Neural cell (in vitro differentiated cells): ENCODE results near the gene DYNLT2. TPM values are rescaled to one million over a fixed set of nuclear protein-coding genes. Genes with fewer than 3 reads are reported as not detected.

Experiments
- H2AFZ ChIP-seq: fragments of 200-600, 300-800 bp; sonication (generic), shearing (Covaris generic); 2 replicates; pipeline ENCODE4 v1.6.0; 2014; ENCODE audit warnings: low read depth, mild to moderate bottlenecking, antibody characterized with exemption, low read length, moderate library complexity
- H3F3A ChIP-seq: fragments of 200-600 bp; shearing (Covaris generic); 2 replicates; pipeline ENCODE4 v1.6.1; 2016; ENCODE audit warnings: mild to moderate bottlenecking, moderate library complexity, mixed read lengths, antibody characterized with exemption, low read length; ENCODE audit not compliant: insufficient read depth, poor library complexity, severe bottlenecking
- H3K27ac ChIP-seq: fragments of 200-600, 300-800 bp; sonication (generic), shearing (Covaris generic); 2 replicates; pipeline ENCODE4 v1.5.1; 2014; ENCODE audit warnings: mild to moderate bottlenecking, low read length, moderate library complexity
- H3K27me3 ChIP-seq: fragments of 300-800, 200-600 bp; sonication (generic), shearing (Covaris generic); 2 replicates; pipeline ENCODE4 v1.6.0; 2014; ENCODE audit warnings: mild to moderate bottlenecking, low read depth, low read length, moderate library complexity; ENCODE audit not compliant: insufficient read depth
- H3K36me3 ChIP-seq: fragments of 300-800, 200-600 bp; sonication (generic), shearing (Covaris generic); 2 replicates; pipeline ENCODE4 v1.5.1; 2014; ENCODE audit warnings: mild to moderate bottlenecking, antibody characterized with exemption, low read length, moderate library complexity; ENCODE audit not compliant: insufficient read depth
- H3K4me2 ChIP-seq: fragments of 300-800, 200-600 bp; sonication (generic), shearing (Covaris generic); 2 replicates; pipeline ENCODE4 v1.6.0; 2014; ENCODE audit warnings: mild to moderate bottlenecking, low read length
- H3K4me3 ChIP-seq: fragments of 300-800, 200-600 bp; sonication (generic), shearing (Covaris generic); 2 replicates; pipeline ENCODE4 v1.5.1; 2014; ENCODE audit warnings: mild to moderate bottlenecking, low read length, moderate library complexity
- H3K79me2 ChIP-seq: fragments of 200-600 bp; shearing (Covaris generic); replicated peaks from 2 replicates; pipeline ENCODE4 v1.6.0; 2014; ENCODE audit warnings: mild to moderate bottlenecking, low read length, moderate library complexity; ENCODE audit not compliant: insufficient read depth
- H3K9ac ChIP-seq: fragments of 300-800, 200-600 bp; sonication (generic), shearing (Covaris generic); 2 replicates; pipeline ENCODE4 v1.6.1; 2016; ENCODE audit warnings: mild to moderate bottlenecking, low read length, mixed read lengths
- H3K9me2 ChIP-seq: fragments of 200-600 bp; shearing (Covaris generic); 2 replicates; pipeline ENCODE4 v1.6.1; 2016; ENCODE audit warnings: mild to moderate bottlenecking, low read length, mixed read lengths; ENCODE audit not compliant: insufficient read depth
- H3K9me3 ChIP-seq: fragments of 200-600, 300-800 bp; sonication (generic), shearing (Covaris generic); 2 replicates; pipeline ENCODE4 v1.6.1; 2016; ENCODE audit warnings: mild to moderate bottlenecking, mixed run types, low read length, moderate library complexity, mixed read lengths
- H4K20me1 ChIP-seq: fragments of 200-600 bp; shearing (Covaris generic); 2 replicates; pipeline ENCODE4 v1.6.1; 2016; ENCODE audit warnings: mild to moderate bottlenecking, mixed run types; ENCODE audit not compliant: insufficient read depth
- CTCF ChIP-seq: fragments of 450-650 bp; IDR thresholded peaks from 2 replicates; pipeline ENCODE4 v1.5.1; 2014; ENCODE audit warnings: antibody characterized with exemption, mild to moderate bottlenecking, moderate library complexity; ENCODE audit not compliant: poor library complexity, severe bottlenecking
- EP300 ChIP-seq: fragments of 450-650 bp; conservative IDR thresholded peaks from 2 replicates; pipeline ENCODE4 v1.6.1; 2014; ENCODE audit warnings: antibody characterized with exemption, mild to moderate bottlenecking, moderate library complexity; ENCODE audit not compliant: poor library complexity, severe bottlenecking
- EZH2 ChIP-seq: fragments of 200-600, 300-800 bp; shearing (Covaris generic), sonication (generic); IDR thresholded peaks from 2 replicates; pipeline ENCODE4 v1.6.1; 2014; ENCODE audit warnings: antibody characterized with exemption, low read length, borderline replicate concordance, mild to moderate bottlenecking; ENCODE audit not compliant: insufficient read depth, poor library complexity, severe bottlenecking
- MXI1 ChIP-seq: fragments of 450-650 bp; conservative IDR thresholded peaks from 2 replicates; pipeline ENCODE4 v1.6.1; 2014; ENCODE audit warnings: antibody characterized with exemption, mild to moderate bottlenecking; ENCODE audit not compliant: poor library complexity, severe bottlenecking
- POLR2AphosphoS5 ChIP-seq: IDR thresholded peaks from 2 replicates; pipeline ENCODE4 v1.6.1; 2012
- RAD21 ChIP-seq: fragments of 450-650 bp; conservative IDR thresholded peaks from 2 replicates; pipeline ENCODE4 v1.6.1; 2014; ENCODE audit warnings: antibody characterized with exemption, mild to moderate bottlenecking, moderate library complexity
- REST ChIP-seq: IDR thresholded peaks from 2 replicates; pipeline ENCODE4 v1.6.1; 2012; ENCODE audit warnings: borderline replicate concordance
- SMC3 ChIP-seq: fragments of 450-650 bp; conservative IDR thresholded peaks from 2 replicates; pipeline ENCODE4 v1.6.1; 2014; ENCODE audit warnings: antibody characterized with exemption, mild to moderate bottlenecking, moderate library complexity; ENCODE audit not compliant: poor library complexity
- TAF1 ChIP-seq: IDR thresholded peaks from 2 replicates; pipeline ENCODE4 v1.6.1; 2012; ENCODE audit warnings: low read depth
- polyA plus RNA-seq: library from polyadenylated mRNA; depleted of rRNA; stranded (reverse); fragments of >200 nt; gene quantifications from 2 replicates; pipeline ENCODE4 v1.2.3, GENCODE V29; 2014

Gene DYNLT2
- polyA plus RNA-seq, 1 donor from 2014 or later: 2.8 TPM

GRCh38 chr6:169776379-169776778, 25.0 kb upstream of the DYNLT2 start:
- no peak overlapping the region for H3K4me2 ChIP-seq
- H3K9ac ChIP-seq: no peak overlapping the region
- no peak overlapping the region for H3K27ac ChIP-seq
- H3K79me2 ChIP-seq: no peaks in the 10 kb centered on the region
- H3F3A ChIP-seq: no peaks in the 10 kb centered on the region
- H3K4me3 ChIP-seq: no peak overlapping the region
- no peaks in the 10 kb centered on the region for H3K9me2 ChIP-seq
- no peaks in the 10 kb centered on the region for H3K9me3 ChIP-seq
- H4K20me1 ChIP-seq: no peaks in the 10 kb centered on the region
- no peak overlapping the region for H2AFZ ChIP-seq
- H3K36me3 ChIP-seq: peaks cover 5% of the 10 kb centered on the region
- no peak for TF ChIP-seq CTCF
- no peak for TF ChIP-seq MXI1
- TF ChIP-seq SMC3: no peak
- no peak for TF ChIP-seq RAD21
- H3K27me3 ChIP-seq: no peaks in the 10 kb centered on the region

GRCh38 chr6:169775321-169775720, 23.9 kb upstream of the DYNLT2 start:
- Histone ChIP-seq H3K27ac (no peak overlapping the region), H3K4me2 (no peak overlapping the region), H3K9me2 (no peaks in the 10 kb centered on the region), H3K79me2 (no peaks in the 10 kb centered on the region), H3F3A (no peaks in the 10 kb centered on the region), H3K9me3 (no peaks in the 10 kb centered on the region), H2AFZ (no peak overlapping the region), H3K4me3 (no peak overlapping the region), H3K9ac (no peak overlapping the region), H4K20me1 (no peaks in the 10 kb centered on the region), H3K36me3 (peaks cover under 1% of the 10 kb centered on the region), H3K27me3 (no peaks in the 10 kb centered on the region)
- TF ChIP-seq CTCF: no peak
- TF ChIP-seq REST: no peak
- no peak for TF ChIP-seq EP300
- no peak for TF ChIP-seq RAD21
- TF ChIP-seq MXI1: no peak
- TF ChIP-seq POLR2AphosphoS5: no peak
- TF ChIP-seq TAF1: no peak
- no peak for TF ChIP-seq EZH2
- TF ChIP-seq SMC3: no peak
